HEK293T (cell line): ENCODE measurements around the gene MYMX.

ENCODE experiments used
- CTCF ChIA-PET: fragments of 350-600 bp; formaldehyde crosslinking; extraction: SDS; loops from one replicate; lab custom pipeline; 2021; ENCODE audit warnings: antibody characterized with exemption, inconsistent platforms; lab: Yijun Ruan, JAX
- POLR2A ChIA-PET: fragments of 350-600 bp; formaldehyde crosslinking; extraction: SDS; loops from one replicate; lab custom pipeline; 2020; ENCODE audit warnings: antibody characterized with exemption, inconsistent platforms; lab: Yijun Ruan, JAX
- DNase-seq: peaks from one replicate; pipeline ENCODE4 v3.0.0; 2012; ENCODE audit warnings: mixed read lengths; ENCODE audit errors: extremely low spot score
- ARNT ChIP-seq: fragments of 450-650 bp; IDR thresholded peaks from 2 replicates; pipeline ENCODE4 v1.6.1; 2017; ENCODE audit warnings: mild to moderate bottlenecking
- BHLHE40 ChIP-seq: fragments of 450-650 bp; IDR thresholded peaks from 2 replicates; pipeline ENCODE4 v1.6.1; 2016; ENCODE audit warnings: mild to moderate bottlenecking, moderate library complexity, borderline replicate concordance
- CTBP1 ChIP-seq: fragments of 450-650 bp; IDR thresholded peaks from 2 replicates; pipeline ENCODE4 v1.6.1; 2016; ENCODE audit warnings: borderline replicate concordance
- ELF4 ChIP-seq: fragments of 450-650 bp; IDR thresholded peaks from 2 replicates; pipeline ENCODE4 v1.6.1; 2017; ENCODE audit warnings: antibody characterized with exemption
- FOXA1 ChIP-seq: fragments of 450-650 bp; IDR thresholded peaks from 2 replicates; pipeline ENCODE4 v1.6.1; 2016; ENCODE audit warnings: mild to moderate bottlenecking
- FOXK2 ChIP-seq: fragments of 450-650 bp; IDR thresholded peaks from 2 replicates; pipeline ENCODE4 v1.6.1; 2016; ENCODE audit warnings: mild to moderate bottlenecking
- FOXM1 ChIP-seq: fragments of 450-650 bp; IDR thresholded peaks from 2 replicates; pipeline ENCODE4 v1.6.1; 2017; ENCODE audit warnings: mild to moderate bottlenecking, borderline replicate concordance
- HDGF ChIP-seq: fragments of 450-650 bp; IDR thresholded peaks from 2 replicates; pipeline ENCODE4 v1.6.1; 2017; ENCODE audit warnings: antibody characterized with exemption, borderline replicate concordance
- L3MBTL2 ChIP-seq: fragments of 450-650 bp; conservative IDR thresholded peaks from 2 replicates; pipeline ENCODE4 v1.6.1; 2016; ENCODE audit warnings: mild to moderate bottlenecking
- LEF1 ChIP-seq: fragments of 450-650 bp; IDR thresholded peaks from 2 replicates; pipeline ENCODE4 v1.6.1; 2017; ENCODE audit warnings: mild to moderate bottlenecking, borderline replicate concordance
- NFRKB ChIP-seq: fragments of 450-650 bp; IDR thresholded peaks from 2 replicates; pipeline ENCODE4 v1.6.1; 2016; ENCODE audit warnings: mild to moderate bottlenecking, moderate library complexity
- PKNOX1 ChIP-seq: fragments of 450-650 bp; IDR thresholded peaks from 2 replicates; pipeline ENCODE4 v1.6.1; 2016
- SP1 ChIP-seq: fragments of 450-650 bp; IDR thresholded peaks from 2 replicates; pipeline ENCODE4 v1.6.1; 2017
- SUZ12 ChIP-seq: fragments of 450-650 bp; IDR thresholded peaks from 2 replicates; pipeline ENCODE4 v1.6.1; 2016; ENCODE audit warnings: mild to moderate bottlenecking
- TARDBP ChIP-seq: fragments of 450-650 bp; IDR thresholded peaks from 2 replicates; pipeline ENCODE4 v1.6.1; 2016
- ZNF384 ChIP-seq: fragments of 450-650 bp; IDR thresholded peaks from 2 replicates; pipeline ENCODE4 v1.6.1; 2016

Gene MYMX

DNA sequence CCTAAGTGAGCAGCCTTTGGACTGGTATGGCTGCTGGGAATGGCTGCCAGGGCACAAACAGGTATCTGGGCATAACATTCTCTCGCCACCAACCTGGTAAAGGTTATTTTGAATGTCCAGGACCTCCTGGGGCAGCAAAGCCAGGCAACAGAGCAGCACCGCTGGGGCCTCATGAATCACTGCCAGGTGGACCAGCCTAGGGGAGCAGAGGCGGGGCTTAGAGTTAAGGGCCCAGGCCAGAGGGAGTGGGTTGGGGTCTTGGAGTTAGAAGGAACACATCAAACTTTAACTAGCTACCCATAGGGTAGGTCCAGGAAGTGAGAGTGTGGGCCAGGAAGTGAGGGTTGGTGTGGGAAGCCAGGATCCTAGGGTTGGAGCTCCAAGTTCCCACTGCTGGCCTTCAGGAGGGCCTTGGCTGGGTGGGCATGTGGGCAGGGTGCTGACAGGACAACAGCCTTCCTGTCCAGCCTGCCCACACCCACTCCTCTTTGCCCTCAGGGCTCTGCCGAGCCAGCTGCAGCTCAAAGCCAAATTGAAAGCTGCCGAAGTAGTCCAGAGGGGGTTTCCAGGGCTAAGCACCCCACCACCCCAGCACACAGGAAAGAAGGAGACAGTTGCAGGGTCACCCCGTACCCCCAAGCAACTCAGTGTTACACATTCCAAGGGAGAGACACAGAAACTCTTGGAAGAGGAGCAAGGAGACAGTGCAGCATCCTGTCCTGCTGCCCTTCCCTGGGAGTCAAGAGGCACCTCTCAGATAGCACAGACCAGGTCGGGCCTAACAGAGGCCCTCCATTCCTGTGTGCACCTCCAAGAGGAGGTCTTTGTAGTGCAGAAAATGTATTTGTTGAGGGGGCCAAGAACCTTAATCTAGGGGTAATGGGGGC, 46.0 kb downstream of the MYMX start:
- CTCF ChIA-PET: no interaction called here
- POLR2A ChIA-PET: interaction anchor here (0.8 to 2.7 kb wide), 2 partner anchors 8 to 15 kb away, joined by 3 to 20 read pairs; partner anchors contain the start of gene HSP90AB1
- TF ChIP-seq HDGF (no peak), FOXM1 (no peak), L3MBTL2 (no peak), BHLHE40 (no peak), ZNF384 (no peak), ELF4 (no peak), ARNT (no peak), SUZ12 (no peak), FOXK2 (no peak), CTBP1 (no peak), PKNOX1 (no peak), TARDBP (no peak), SP1 (no peak), NFRKB (no peak)
- DNase-seq: no peak

- TF ChIP-seq CTBP1 (no peak), FOXM1 (no peak)
- CTCF ChIA-PET: interaction anchor here (1.0 kb wide), 1 partner anchor 12 kb away, joined by 3 read pairs; no protein-coding TSS in a partner anchor
Observed at GRCh38 chr6:44263354-44264100, 46.8 kb downstream of the MYMX start.

DNA sequence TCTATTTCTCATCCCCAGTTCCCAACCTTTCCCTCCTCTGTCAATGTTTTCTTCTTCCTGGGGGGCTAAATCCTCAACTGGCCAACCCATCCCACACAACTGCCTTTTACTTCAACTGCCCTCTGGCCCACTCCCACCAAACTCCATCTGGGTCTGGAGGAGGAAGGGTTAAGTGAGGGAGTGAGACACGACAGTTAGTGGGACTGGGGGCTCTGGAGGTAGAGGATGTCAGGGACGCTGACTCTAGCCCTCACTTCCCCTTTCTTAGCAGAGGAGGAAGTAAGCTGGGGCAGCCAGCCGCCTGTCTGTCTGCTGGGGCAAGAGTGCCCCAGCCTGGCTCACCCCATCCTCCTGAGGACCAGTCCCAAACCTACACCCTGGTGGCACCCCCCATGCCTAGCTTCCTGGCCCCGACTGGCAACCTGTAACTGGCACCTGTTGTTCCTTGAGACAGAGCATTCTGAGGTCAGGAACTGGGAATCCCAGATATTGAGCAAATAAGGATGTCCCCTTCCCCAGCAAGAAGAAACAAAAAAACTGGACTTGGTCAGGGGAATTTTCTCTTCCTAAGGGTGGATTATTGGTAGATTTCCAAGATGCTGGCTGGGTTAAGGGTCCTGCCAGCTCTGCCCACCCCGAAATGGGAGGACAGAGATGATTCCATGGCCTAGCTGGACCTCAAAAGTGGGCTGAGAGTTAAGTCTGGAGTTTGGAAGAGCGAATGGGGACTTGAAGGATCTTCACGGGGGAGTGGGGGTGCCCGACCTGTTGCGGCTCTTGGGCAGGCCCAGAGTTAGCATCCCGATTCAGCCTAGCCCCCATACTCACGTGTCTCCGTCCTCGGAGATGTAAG, 47.7 kb downstream of the MYMX start:
- POLR2A ChIA-PET: interaction anchor here (1.2 to 3.0 kb wide), 3 partner anchors 18 to 123 kb away, joined by 3 to 22 read pairs (median 3); partner anchors contain the start of genes CDC5L and HSP90AB1

More at GRCh38 chr6:44263354-44264100, 46.8 kb downstream of the MYMX start:
- no peak for DNase-seq
- POLR2A ChIA-PET: interaction anchor here (1.5 to 3.0 kb wide), 3 partner anchors 16 to 124 kb away, joined by 3 to 22 read pairs (median 20); partner anchors contain the start of genes CDC5L and HSP90AB1

GRCh38 chr6:44265007-44265721, 48.4 kb downstream of the MYMX start, which contains the start of gene NFKBIE:
TSS of gene NFKBIE (minus strand) at chr6:44265551. CDS start at chr6:44265346, 205 bp downstream.
- DNase-seq: peak; percentile 93
- ChIA-PET POLR2A (interaction anchor here (1.2 to 3.0 kb wide), 3 partner anchors 18 to 122 kb away, joined by 3 to 22 read pairs (median 3); partner anchors contain the start of genes CDC5L and HSP90AB1), CTCF (no interaction called here)
- no peak for TF ChIP-seq FOXK2
- peak; percentile 27; the same call in 1 of the 2 replicates for TF ChIP-seq L3MBTL2
- no peak for TF ChIP-seq ARNT
- TF ChIP-seq SP1: no peak

More for the DNA sequence above, 47.7 kb downstream of the MYMX start:
- no peak for DNase-seq
- no peak for TF ChIP-seq ELF4
- TF ChIP-seq TARDBP: no peak
- TF ChIP-seq SUZ12: no peak
- CTCF ChIA-PET: interaction anchor here (1.0 kb wide), 1 partner anchor 13 kb away, joined by 3 read pairs; no protein-coding TSS in a partner anchor

GRCh38 chr6:44265722-44266233, 49.1 kb downstream of the MYMX start:
- DNase-seq: no peak
- POLR2A ChIA-PET: interaction anchor here (3.0 kb wide), 1 partner anchor 19 kb away, joined by 22 read pairs; the partner anchor contains the start of gene HSP90AB1
- CTCF ChIA-PET: interaction anchor here (3.0 to 3.4 kb wide), 2 partner anchors 10 to 72 kb away, joined by 28 to 46 read pairs; partner anchors contain the start of gene SLC35B2
- no peak for TF ChIP-seq CTBP1
- TF ChIP-seq FOXM1: no peak
- no peak for TF ChIP-seq SP1
- TF ChIP-seq BHLHE40: no peak
- TF ChIP-seq TARDBP: no peak
- no peak for TF ChIP-seq SUZ12
- TF ChIP-seq FOXA1: no peak
- no peak for TF ChIP-seq HDGF
- TF ChIP-seq ZNF384: no peak
- TF ChIP-seq LEF1: no peak
- no peak for TF ChIP-seq NFRKB
- no peak for TF ChIP-seq PKNOX1
- TF ChIP-seq ARNT: no peak
- TF ChIP-seq L3MBTL2: no peak
